Activated CD4-positive, alpha-beta memory T cell treated with anti-CD3 and anti-CD28 coated beads, Interleukin-2, amount 10 ng/mL, durations not matched to agents 7 days and 5 days (primary cell): Measurements from ENCODE around the gene ADRM1. TPM values are rescaled to one million over a fixed set of nuclear protein-coding genes. Genes with fewer than 3 reads are reported as not detected.

Experiments used
- CTCF ChIA-PET: fragments of 350-600 bp; sonication (Branson Sonifier 250); formaldehyde crosslinking; loops from one replicate; lab custom pipeline; 2021; ENCODE audit warnings: antibody characterized with exemption, inconsistent platforms; lab: Charles Lee
- POLR2A ChIA-PET: fragments of 350-600 bp; sonication (Branson Sonifier 250); formaldehyde crosslinking; loops from one replicate; lab custom pipeline; 2021; ENCODE audit warnings: antibody characterized with exemption; lab: Charles Lee
- DNase-seq: peaks from one replicate; pipeline ENCODE4 v3.0.0-alpha.2; 2020
- H3K27ac Mint-ChIP-seq: one replicate; pipeline ENCODE4 v1.8.0; 2021; ENCODE audit warnings: mild to moderate bottlenecking, mixed read lengths
- H3K27me3 Mint-ChIP-seq: one replicate; pipeline ENCODE4 v1.8.0; 2021; ENCODE audit warnings: mixed read lengths
- H3K36me3 Mint-ChIP-seq: one replicate; pipeline ENCODE4 v1.8.0; 2021; ENCODE audit warnings: low read depth, mixed read lengths
- H3K4me1 Mint-ChIP-seq: one replicate; pipeline ENCODE4 v1.8.0; 2021; ENCODE audit warnings: mixed read lengths
- H3K4me3 Mint-ChIP-seq: one replicate; pipeline ENCODE4 v1.8.0; 2021; ENCODE audit warnings: mild to moderate bottlenecking, mixed read lengths
- H3K9me3 Mint-ChIP-seq: one replicate; pipeline ENCODE4 v1.8.0; 2021; ENCODE audit warnings: mixed read lengths
- total RNA-seq, 2 experiments: library from RNA; stranded (reverse); gene quantifications; one replicate each; pipeline ENCODE4 v1.2.3, GENCODE V29; 2021

Gene ADRM1
- total RNA-seq, 2 experiments from 2014 or later = 90.1 to 91.0 TPM

DNA sequence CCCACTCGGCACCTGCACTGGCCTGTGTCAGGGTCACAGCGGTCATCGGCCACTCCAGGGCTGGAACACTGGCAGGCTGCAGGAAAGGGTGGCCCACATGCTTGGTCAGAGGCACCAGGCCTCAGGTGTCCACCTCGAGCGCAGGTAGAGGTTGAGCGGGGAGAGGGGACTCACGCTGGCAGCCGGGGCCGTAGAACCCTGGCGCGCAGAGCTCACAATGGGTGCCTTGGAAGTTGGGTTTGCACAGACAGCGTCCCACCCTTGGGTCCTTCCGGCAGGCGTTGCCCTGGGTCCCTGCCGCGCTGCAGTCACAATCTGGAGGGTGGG lies 35.5 kb downstream of the ADRM1 start:
- no peak for DNase-seq
- no peaks in the 10 kb centered on the region for H3K4me1 Mint-ChIP-seq
- peaks cover 7% of the 10 kb centered on the region for H3K27me3 Mint-ChIP-seq
- no peaks in the 10 kb centered on the region for H3K36me3 Mint-ChIP-seq
- no peak overlapping the region for H3K27ac Mint-ChIP-seq
- no peaks in the 10 kb centered on the region for H3K9me3 Mint-ChIP-seq
- ChIA-PET POLR2A (no interaction called here), CTCF (no interaction called here)
- no peak overlapping the region for H3K4me3 Mint-ChIP-seq

DNA sequence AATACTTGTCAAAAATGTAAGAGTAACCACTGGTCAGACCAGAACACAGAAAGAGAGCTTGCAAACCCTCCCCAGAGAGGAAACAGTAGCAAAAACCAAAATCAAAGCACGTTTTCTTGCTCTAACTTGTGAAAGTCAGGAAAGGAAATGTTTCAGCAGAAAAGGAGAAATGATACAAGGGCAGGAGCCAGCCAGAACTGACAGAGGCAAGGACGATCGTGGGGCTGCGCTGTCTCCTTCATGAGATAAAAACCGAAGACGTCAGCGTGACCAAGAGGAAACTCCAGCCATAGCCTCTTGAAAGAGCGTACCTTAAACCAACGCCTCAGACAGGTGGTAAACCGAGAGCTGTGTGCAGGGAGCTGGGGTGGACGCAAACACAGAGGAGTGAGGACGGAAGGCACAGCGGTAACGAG lies 36.9 kb downstream of the ADRM1 start:
- H3K4me3 Mint-ChIP-seq = no peak overlapping the region
- no peaks in the 10 kb centered on the region for H3K36me3 Mint-ChIP-seq
- no peak for DNase-seq
- peaks cover 7% of the 10 kb centered on the region for H3K27me3 Mint-ChIP-seq
- POLR2A ChIA-PET = no interaction called here
- CTCF ChIA-PET = interaction anchor here (0.7 kb wide), 1 partner anchor 1141 kb away, joined by 6 read pairs; no protein-coding TSS in a partner anchor
- no peaks in the 10 kb centered on the region for H3K9me3 Mint-ChIP-seq
- H3K27ac Mint-ChIP-seq = no peak overlapping the region
- H3K4me1 Mint-ChIP-seq = no peaks in the 10 kb centered on the region

DNA sequence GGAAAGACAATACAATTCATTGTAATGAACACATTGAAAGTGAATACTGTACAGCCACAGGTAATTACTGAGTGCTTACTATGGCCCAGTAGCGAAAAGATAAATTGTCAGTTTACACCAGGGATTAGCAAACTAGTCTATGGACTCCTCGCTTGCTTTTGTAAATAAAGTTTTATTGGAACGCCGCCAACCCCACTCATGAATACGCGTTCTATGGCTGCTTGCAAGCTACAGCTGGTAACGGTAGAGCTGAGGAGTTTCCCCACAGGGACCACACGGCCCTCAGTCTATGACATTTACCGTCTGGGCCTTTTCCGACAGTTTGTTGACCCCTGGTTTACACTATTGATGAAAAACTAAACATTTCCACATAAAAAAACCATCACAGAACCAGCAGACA lies 40.1 kb downstream of the ADRM1 start:
- Mint-ChIP-seq H3K4me1 (no peaks in the 10 kb centered on the region), H3K36me3 (no peaks in the 10 kb centered on the region), H3K27ac (no peak overlapping the region), H3K4me3 (no peak overlapping the region), H3K27me3 (peaks cover 7% of the 10 kb centered on the region), H3K9me3 (peaks cover 2% of the 10 kb centered on the region)
- CTCF ChIA-PET = no interaction called here
- DNase-seq = no peak
- POLR2A ChIA-PET = no interaction called here

DNA sequence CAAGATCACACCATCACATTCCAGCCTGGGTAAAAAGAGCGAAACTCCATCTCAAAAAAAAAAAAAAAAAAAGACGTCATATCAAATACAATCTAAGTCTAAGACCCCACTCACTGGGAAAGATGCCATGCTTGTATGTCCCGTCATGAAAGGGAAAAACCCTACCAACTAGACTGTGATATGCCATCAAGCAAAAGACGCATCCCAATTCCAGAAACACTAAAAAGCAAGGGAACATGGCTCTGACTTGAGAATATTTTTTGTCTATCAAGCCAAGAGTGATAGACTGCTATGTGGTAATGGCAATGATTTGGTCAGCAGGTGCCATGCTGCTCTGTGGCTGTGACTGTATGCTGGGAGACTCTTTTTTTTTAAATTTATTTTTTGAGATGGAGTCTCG lies 41.3 kb downstream of the ADRM1 start:
- no peak overlapping the region for H3K4me3 Mint-ChIP-seq
- H3K36me3 Mint-ChIP-seq = no peaks in the 10 kb centered on the region
- DNase-seq = no peak
- H3K4me1 Mint-ChIP-seq = no peaks in the 10 kb centered on the region
- H3K9me3 Mint-ChIP-seq = peaks cover 8% of the 10 kb centered on the region
- no peak overlapping the region for H3K27ac Mint-ChIP-seq
- POLR2A ChIA-PET = no interaction called here
- CTCF ChIA-PET = no interaction called here
- peaks cover 7% of the 10 kb centered on the region for H3K27me3 Mint-ChIP-seq

DNA sequence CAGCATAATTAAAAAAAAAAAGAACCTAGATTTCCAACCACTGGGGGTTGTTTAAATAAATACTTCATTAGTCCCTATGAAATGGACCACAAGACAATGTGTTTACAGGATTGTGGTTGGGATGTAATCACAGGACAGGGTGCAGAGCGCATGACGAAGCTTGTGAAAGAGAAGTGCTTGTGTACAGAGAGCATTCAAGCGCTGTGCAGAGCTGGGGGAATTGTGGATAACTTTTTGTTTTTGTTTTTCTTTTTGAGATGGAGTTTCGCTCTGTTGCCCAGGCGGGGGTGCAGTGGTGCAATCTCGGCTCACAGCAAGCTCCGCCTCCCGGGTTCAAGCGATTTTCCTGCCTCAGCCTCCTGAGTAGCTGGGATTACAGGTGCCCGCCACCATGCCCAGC lies 42.0 kb downstream of the ADRM1 start:
- Mint-ChIP-seq H3K27me3 (peaks cover 3% of the 10 kb centered on the region), H3K9me3 (peaks cover 11% of the 10 kb centered on the region), H3K4me1 (no peaks in the 10 kb centered on the region), H3K36me3 (no peaks in the 10 kb centered on the region), H3K27ac (no peak overlapping the region), H3K4me3 (no peak overlapping the region)
- CTCF ChIA-PET = no interaction called here
- POLR2A ChIA-PET = no interaction called here
- DNase-seq = no peak

DNA sequence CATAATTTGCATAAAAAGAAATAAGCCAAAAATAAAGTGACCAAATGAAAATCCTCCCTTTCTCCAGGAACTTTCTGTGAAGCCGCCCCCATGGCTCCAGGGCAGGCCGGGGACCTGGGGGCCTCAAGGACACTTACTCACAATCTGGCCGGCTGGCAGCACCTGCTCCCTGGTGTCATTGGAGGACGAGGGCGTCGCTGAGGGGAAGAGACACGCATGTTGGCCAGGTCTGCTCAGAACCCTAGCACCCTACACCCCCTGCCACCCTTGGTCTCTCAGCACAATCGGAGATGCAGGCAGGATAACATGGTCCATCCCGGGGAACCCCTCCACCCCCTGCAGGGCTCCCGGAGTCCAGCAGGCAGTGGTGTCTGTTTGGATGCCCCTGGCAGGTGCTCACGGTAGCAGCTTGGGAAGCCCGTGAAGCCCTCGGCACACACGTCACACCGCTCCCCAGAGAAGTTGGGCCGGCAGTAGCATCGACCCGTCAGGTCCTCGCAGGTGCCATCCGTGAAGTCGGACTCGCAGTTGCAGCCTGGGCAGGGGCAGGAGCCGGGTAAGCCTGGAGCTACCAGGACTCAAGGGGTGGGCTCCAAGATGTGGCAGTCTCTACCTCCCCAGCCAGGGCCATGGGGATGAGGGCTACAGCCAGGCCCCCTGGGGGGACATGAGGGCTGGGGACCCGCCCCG lies 43.0 kb downstream of the ADRM1 start:
- ChIA-PET POLR2A (no interaction called here), CTCF (no interaction called here)
- peaks cover 11% of the 10 kb centered on the region for H3K9me3 Mint-ChIP-seq
- H3K4me1 Mint-ChIP-seq = no peaks in the 10 kb centered on the region
- H3K4me3 Mint-ChIP-seq = no peak overlapping the region
- no peaks in the 10 kb centered on the region for H3K36me3 Mint-ChIP-seq
- no peak overlapping the region for H3K27ac Mint-ChIP-seq
- DNase-seq = no peak
- no peaks in the 10 kb centered on the region for H3K27me3 Mint-ChIP-seq

DNA sequence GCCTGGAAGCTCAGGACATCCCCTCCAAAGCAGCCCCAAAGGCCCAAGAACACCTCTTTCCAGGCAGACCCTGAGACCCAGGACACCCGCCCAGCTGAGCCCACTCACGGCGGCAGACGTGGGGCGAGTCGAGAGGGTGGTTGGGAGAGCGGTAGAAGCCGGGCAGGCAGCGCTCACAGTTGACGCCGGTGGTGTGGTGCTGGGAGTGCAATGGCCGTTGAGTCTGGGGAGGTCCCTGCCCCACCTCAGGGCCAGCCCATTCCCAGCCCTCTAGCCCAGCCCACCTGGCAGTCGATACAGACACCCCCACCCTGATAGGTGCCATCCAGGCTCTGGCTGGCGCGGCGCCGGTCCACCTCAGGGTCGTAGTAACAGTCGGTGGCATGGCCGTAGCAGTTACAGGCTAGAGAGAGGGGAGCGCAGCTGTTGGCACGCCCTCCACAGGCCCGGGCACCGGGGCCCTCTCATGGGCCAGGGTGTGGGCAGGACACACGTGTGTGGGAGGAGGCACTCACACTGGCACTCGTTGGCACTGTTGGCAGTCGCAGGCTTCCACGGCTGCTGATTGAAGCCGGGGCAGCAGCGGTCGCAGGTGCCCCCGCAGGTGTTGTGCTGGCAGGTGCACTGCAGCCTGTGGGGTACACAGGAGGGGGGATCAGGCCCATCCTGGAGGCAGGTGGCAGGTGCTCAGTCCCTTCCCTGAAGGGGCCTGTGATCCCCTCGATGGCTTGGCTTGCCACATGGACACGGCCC lies 43.8 kb downstream of the ADRM1 start:
- H3K4me3 Mint-ChIP-seq = no peak overlapping the region
- POLR2A ChIA-PET = no interaction called here

DNA sequence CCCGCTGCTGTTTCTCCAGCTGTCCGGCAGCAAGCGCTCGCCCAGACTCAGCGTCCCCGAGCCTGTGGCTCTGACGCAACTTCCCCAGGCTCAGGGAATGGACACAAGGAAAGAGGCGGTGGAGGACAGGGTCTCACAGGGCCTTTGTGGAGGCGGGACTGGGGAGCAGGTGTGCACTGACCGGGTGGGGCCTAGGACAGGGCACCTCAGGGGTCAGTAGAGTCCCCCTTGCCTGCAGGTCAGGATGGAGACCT lies 44.3 kb downstream of the ADRM1 start:
- ChIA-PET CTCF (no interaction called here), POLR2A (no interaction called here)
- Mint-ChIP-seq H3K4me1 (no peaks in the 10 kb centered on the region), H3K27me3 (no peaks in the 10 kb centered on the region), H3K9me3 (peaks cover 11% of the 10 kb centered on the region), H3K36me3 (no peaks in the 10 kb centered on the region), H3K27ac (no peak overlapping the region), H3K4me3 (no peak overlapping the region)
- DNase-seq = no peak

More for the DNA sequence above, 43.8 kb downstream of the ADRM1 start:
- CTCF ChIA-PET = no interaction called here
- Mint-ChIP-seq H3K9me3 (peaks cover 11% of the 10 kb centered on the region), H3K27ac (no peak overlapping the region), H3K36me3 (no peaks in the 10 kb centered on the region), H3K27me3 (no peaks in the 10 kb centered on the region), H3K4me1 (no peaks in the 10 kb centered on the region)
- DNase-seq = no peak

DNA sequence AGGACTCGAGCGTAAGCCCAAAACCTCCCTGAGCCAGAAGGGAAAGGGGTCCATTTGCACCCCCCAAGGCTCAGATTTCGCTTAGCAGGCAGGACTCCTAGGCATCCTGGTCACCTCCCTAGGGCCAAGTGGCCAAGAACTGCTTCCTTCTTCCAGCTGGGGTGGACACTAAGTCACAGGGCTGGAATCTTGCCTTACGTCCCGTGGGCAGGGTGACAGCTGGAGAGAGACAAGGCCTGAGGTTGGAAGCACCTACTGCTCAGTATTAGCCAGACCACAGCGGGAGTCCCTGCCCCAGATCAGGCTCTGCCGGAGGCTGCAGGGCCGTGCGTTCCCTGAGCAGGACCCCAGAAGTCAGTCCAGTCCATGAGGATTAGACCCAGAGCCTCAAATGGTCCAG lies 44.6 kb downstream of the ADRM1 start:
- no peaks in the 10 kb centered on the region for H3K36me3 Mint-ChIP-seq
- no peak overlapping the region for H3K4me3 Mint-ChIP-seq
- H3K27ac Mint-ChIP-seq = no peak overlapping the region
- H3K4me1 Mint-ChIP-seq = no peaks in the 10 kb centered on the region
- ChIA-PET POLR2A (no interaction called here), CTCF (no interaction called here)
- no peak for DNase-seq
- H3K27me3 Mint-ChIP-seq = no peaks in the 10 kb centered on the region
- H3K9me3 Mint-ChIP-seq = peaks cover 11% of the 10 kb centered on the region

DNA sequence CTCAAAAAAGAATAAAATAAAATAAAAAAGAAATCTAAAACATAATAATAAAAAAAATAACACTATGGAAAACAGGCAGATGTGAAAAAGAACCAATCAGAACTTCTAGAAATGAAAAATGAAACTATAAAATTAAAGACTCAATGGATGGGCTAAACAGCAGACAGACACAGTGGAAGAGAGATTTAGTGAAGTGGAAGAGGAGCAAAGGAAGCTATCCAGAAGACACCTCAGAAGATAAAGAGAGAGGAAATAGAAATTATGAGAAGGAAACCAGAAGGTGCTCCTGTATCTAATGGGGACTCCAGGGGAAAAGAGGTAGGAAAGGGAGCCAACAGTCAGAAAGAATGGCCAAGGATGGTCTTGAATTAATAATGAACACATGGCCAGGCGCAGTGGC lies 45.8 kb downstream of the ADRM1 start:
- no peak for DNase-seq
- Mint-ChIP-seq H3K4me1 (no peaks in the 10 kb centered on the region), H3K27ac (no peak overlapping the region), H3K36me3 (no peaks in the 10 kb centered on the region), H3K27me3 (no peaks in the 10 kb centered on the region), H3K9me3 (peaks cover 11% of the 10 kb centered on the region), H3K4me3 (no peak overlapping the region)
- CTCF ChIA-PET = interaction anchor here (0.9 kb wide), 1 partner anchor 34 kb away, joined by 5 read pairs; no protein-coding TSS in a partner anchor
- POLR2A ChIA-PET = no interaction called here

DNA sequence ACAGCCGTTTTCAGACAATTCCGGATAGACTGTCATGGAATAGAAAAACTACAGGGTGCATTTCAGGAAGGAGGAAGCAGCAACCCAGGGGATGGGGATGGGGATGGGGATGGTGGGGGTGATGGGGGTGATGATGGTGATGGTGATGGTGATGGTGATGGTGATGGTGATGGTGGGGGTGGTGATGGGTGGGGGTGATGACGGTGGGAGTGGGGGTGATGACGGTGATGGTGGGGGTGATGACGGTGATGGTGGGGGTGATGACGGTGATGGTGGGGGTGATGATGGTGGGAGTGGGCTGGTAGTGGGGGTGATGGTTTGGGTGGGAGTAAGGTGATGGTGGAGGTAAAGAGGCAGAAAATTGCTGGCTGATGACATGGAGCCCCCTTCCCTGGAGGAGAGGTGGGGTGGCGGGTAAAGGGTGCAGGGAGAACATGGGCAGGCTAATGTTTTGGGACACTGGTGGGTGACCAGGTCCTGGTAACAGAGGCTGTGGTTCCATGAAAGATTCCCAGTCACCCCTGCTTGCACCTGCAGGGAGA lies 46.8 kb downstream of the ADRM1 start:
- DNase-seq = no peak
- Mint-ChIP-seq H3K4me1 (no peaks in the 10 kb centered on the region), H3K27ac (no peak overlapping the region), H3K9me3 (peaks cover 11% of the 10 kb centered on the region), H3K36me3 (no peaks in the 10 kb centered on the region), H3K27me3 (no peaks in the 10 kb centered on the region), H3K4me3 (no peak overlapping the region)
- ChIA-PET POLR2A (no interaction called here), CTCF (interaction anchor here (0.6 kb wide), 1 partner anchor 47 kb away, joined by 4 read pairs; no protein-coding TSS in a partner anchor)

DNA sequence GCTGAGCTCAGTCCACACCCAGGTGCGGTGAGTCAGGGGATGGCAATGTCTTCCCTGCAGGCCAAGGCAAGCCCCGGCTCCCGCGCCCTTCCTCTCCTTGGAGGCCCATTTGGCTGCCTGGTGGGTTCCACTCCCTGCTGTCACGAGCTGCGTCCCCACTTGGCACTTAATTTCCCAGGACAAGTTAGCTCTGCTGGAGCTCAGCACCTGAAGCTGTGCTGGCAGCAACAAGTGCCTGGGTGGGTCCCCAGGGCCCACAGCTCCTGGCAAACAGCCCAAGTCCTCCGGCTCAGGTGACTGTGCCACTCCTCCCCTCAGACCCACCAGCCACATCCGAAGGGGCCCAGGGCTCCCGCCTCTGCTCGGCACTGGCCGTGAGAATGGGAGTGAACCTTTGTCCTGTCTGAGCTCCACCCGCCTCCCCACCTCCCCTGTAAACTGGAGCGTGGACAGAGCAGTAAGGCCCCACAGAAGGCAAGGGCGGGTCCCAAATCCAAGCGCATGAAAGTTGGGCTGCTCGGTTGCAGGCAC lies 47.4 kb downstream of the ADRM1 start:
- Mint-ChIP-seq H3K4me1 (no peaks in the 10 kb centered on the region), H3K36me3 (no peaks in the 10 kb centered on the region), H3K4me3 (no peak overlapping the region), H3K27ac (no peak overlapping the region), H3K9me3 (peaks cover 11% of the 10 kb centered on the region), H3K27me3 (no peaks in the 10 kb centered on the region)
- ChIA-PET POLR2A (no interaction called here), CTCF (interaction anchor here (0.6 kb wide), 1 partner anchor 48 kb away, joined by 4 read pairs; no protein-coding TSS in a partner anchor)
- no peak for DNase-seq

DNA sequence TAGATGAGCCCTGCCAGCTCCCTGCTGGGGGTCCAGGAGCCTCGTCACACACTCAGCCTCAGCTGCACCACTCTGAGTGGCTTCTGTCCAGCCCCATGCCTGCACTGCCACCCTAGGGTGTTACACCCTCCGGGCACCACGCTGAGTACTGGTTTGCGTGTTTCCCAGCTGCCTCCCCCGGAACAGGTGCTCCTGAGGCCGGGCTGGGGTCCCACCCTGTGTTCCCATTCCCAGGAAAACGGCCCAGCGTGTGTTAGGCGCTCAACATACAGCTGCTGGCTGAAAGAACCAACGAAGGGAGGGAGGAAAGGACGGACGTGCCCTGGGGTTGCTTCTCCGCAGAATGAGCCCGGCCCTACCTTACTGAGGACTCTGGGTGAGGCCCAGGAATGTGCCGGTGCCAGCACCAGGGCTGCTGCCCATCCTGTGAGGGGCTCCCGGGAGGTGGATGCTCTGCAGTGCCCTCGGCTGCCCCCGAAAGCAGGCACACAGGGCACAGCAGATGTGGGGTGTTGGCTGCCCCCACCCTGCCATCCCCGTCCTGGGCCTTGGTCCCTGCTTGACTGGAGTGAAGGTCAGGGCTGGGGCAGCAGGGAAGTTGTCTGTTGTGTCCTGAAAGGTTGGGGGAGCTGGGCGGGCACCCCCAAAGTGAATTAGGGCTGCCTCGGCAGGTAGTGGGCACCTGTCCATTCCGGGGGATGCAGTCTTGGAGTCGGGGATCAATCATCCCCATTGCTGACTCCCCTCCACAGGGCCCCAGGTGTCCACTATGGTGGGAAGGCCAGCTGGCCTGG lies 48.0 kb downstream of the ADRM1 start:
- no peak overlapping the region for H3K27ac Mint-ChIP-seq
- H3K27me3 Mint-ChIP-seq = no peaks in the 10 kb centered on the region
- CTCF ChIA-PET = no interaction called here
- POLR2A ChIA-PET = no interaction called here
- H3K4me3 Mint-ChIP-seq = no peak overlapping the region
- H3K36me3 Mint-ChIP-seq = no peaks in the 10 kb centered on the region
- no peaks in the 10 kb centered on the region for H3K4me1 Mint-ChIP-seq
- H3K9me3 Mint-ChIP-seq = peaks cover 11% of the 10 kb centered on the region
- DNase-seq = no peak
